Mucosa of descending colon (tissue), 3 donors: ENCODE measurements around the gene ZNF462. TPM values are rescaled to one million over a fixed set of nuclear protein-coding genes. Genes with fewer than 3 reads are reported as not detected.

Experiments used
- ATAC-seq: fragments of 200-7000 bp; cut with Tn5 transposase; one replicate; pipeline ENCODE4 v1.9.1; 2020; ENCODE audit warnings: mild to moderate bottlenecking, moderate library complexity
- DNase-seq, 3 donors: peaks; one replicate each; pipeline ENCODE4 v3.0.0-alpha.2; 2020
- H3K36me3 ChIP-seq: fragments of 200-600 bp; one replicate; pipeline ENCODE4 v1.8.0; 2021; ENCODE audit warnings: low read depth, mild to moderate bottlenecking
- H3K4me1 ChIP-seq: fragments of 200-600 bp; one replicate; pipeline ENCODE4 v1.8.0; 2021; ENCODE audit warnings: low read depth, mild to moderate bottlenecking
- H3K4me3 ChIP-seq: fragments of 200-600 bp; one replicate; pipeline ENCODE4 v1.8.0; 2021; ENCODE audit warnings: mild to moderate bottlenecking
- H3K9me3 ChIP-seq: fragments of 200-600 bp; one replicate; pipeline ENCODE4 v1.8.0; 2021; ENCODE audit warnings: mild to moderate bottlenecking
- intact Hi-C, 2 donors: fragments of 100-400 bp; cut with DNase I in 1 of 2; cut with micrococcal nuclease in 1 of 2; formaldehyde crosslinking; loops; one replicate each; pipeline versions ENCODE4 v1.11.0 to v1.11.1; 2022; cut with DNase I, micrococcal nuclease
- total RNA-seq, 3 donors: library from RNA; stranded (reverse); fragmentation: NEBNext Ultra II Directional in 2 of 3; extraction: Animal tissue kit (Norgen Biotek cat#: 25700) in 2 of 3; gene quantifications; one replicate each; pipeline versions ENCODE4 v1.2.1 to v1.2.4, GENCODE V29; 2021 to 2023
- TF ChIP-seq, protein P1 (sequence below): fragments of 200-600 bp; IDR thresholded peaks from one replicate; pipeline ENCODE4 v1.8.0; 2022; ENCODE audit warnings: antibody characterized with exemption, mild to moderate bottlenecking
- donor health status: DM: no; HTN: no; CAD: no; lungs with moderate emphysema.
- donor health status: DM: no; HTN: no; CAD: no.
- donor health status: DM: no; HTN: yes; CAD: no.

Gene ZNF462
- total RNA-seq, 3 donors from 2014 or later: 34.8 to 54.7 (median 48.7) TPM

DNA sequence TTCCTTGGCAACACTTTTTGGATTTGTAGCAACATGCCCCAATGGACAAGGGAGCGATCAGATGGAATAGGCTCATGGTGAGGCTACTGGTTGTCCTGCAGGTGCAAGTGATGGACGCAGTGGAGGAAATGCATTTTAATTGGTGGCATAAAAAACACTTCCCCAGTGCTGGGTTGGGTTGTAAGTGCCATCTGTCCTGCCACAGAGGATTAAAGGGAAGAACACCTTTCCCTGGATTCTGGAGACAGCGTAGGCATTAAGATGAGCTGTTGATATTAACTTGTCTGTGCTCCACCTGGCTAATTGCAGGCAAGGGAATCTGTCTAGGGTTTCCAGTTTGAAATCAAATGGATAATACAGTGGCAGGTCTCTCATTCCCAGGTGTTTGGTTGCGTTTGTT is 173.4 kb downstream of the ZNF462 start:
- Histone ChIP-seq H3K4me1 (no peaks in the 10 kb centered on the region), H3K4me3 (no peak overlapping the region), H3K9me3 (no peaks in the 10 kb centered on the region), H3K36me3 (no peaks in the 10 kb centered on the region)
- no peak for ATAC-seq
- no peak for DNase-seq
- TF ChIP-seq, protein P1, sequence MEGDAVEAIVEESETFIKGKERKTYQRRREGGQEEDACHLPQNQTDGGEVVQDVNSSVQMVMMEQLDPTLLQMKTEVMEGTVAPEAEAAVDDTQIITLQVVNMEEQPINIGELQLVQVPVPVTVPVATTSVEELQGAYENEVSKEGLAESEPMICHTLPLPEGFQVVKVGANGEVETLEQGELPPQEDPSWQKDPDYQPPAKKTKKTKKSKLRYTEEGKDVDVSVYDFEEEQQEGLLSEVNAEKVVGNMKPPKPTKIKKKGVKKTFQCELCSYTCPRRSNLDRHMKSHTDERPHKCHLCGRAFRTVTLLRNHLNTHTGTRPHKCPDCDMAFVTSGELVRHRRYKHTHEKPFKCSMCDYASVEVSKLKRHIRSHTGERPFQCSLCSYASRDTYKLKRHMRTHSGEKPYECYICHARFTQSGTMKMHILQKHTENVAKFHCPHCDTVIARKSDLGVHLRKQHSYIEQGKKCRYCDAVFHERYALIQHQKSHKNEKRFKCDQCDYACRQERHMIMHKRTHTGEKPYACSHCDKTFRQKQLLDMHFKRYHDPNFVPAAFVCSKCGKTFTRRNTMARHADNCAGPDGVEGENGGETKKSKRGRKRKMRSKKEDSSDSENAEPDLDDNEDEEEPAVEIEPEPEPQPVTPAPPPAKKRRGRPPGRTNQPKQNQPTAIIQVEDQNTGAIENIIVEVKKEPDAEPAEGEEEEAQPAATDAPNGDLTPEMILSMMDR: no peak
- intact Hi-C loops: no loop called here

DNA sequence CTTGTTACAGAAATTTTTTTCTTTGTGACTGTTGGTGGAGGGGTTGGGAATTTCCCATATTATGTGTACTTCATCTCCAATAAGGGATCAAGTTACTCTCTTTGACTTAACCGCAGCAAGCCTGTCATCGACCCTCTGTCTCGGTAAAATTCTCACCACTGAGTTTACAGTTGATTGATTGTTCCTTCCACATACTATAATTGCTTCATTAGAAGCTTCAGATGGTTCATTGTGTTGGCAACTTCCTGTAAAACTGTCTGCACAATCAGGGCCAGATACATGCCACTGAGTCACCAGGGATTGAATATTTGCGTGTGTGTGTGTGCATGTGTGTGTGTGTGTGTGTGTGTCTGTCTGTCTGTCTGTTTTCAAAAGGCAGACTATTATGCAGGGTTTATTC is 176.6 kb downstream of the ZNF462 start:
- intact Hi-C loops: no loop called here

DNA sequence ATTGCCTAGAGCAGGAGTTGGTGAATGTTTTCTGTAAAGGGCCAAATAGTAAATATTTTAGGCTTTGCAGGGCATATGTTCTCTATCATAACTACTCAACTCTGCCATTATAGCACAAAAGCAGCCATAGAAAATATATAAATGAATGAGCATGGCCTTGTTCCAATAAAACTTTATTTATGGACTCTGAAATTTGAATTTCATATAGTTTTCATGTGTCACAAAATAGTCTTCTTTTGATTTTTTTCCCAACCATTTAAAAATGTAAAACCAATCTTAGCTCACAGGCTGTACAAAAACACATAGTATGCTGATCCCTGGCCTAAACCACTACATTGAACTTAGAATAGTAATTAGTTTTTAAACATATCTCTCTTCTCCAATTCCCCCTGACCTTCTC is 179.6 kb downstream of the ZNF462 start:
- DNase-seq: no peak
- H3K9me3 ChIP-seq: no peaks in the 10 kb centered on the region
- H3K4me3 ChIP-seq: no peak overlapping the region
- ATAC-seq: no peak
- no peaks in the 10 kb centered on the region for H3K4me1 ChIP-seq
- intact Hi-C loops: no loop called here
- no peaks in the 10 kb centered on the region for H3K36me3 ChIP-seq
- TF ChIP-seq, protein P1: no peak

More for the DNA sequence above, 176.6 kb downstream of the ZNF462 start:
- Histone ChIP-seq H3K9me3 (no peaks in the 10 kb centered on the region), H3K36me3 (no peaks in the 10 kb centered on the region), H3K4me1 (no peaks in the 10 kb centered on the region), H3K4me3 (no peak overlapping the region)
- ATAC-seq: no peak
- TF ChIP-seq, protein P1: no peak
- no peak for DNase-seq

DNA sequence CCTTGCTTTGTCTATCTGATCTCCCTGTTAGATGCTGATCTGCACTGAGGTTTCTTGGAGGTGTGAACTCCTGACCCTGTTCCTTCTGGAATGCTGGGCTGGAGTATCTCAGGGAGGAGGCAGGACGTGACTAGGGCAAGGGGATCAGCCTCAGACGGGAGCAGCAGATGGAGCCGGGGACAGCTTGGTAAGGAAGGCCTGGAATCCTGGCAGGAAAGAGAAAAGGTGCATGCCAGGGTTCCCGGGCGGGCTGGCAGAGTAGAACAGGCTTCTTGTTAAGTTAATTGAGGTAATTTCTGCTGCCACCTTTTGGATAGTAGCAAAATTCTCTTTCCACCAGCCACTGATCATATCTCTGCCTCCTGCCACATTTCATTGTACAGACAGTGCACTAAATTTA is 180.9 kb downstream of the ZNF462 start:
- Histone ChIP-seq H3K4me1 (no peaks in the 10 kb centered on the region), H3K9me3 (no peaks in the 10 kb centered on the region), H3K36me3 (no peaks in the 10 kb centered on the region), H3K4me3 (no peak overlapping the region)
- no peak for DNase-seq
- ATAC-seq: no peak
- TF ChIP-seq, protein P1: no peak
- intact Hi-C loops: no loop called here

DNA sequence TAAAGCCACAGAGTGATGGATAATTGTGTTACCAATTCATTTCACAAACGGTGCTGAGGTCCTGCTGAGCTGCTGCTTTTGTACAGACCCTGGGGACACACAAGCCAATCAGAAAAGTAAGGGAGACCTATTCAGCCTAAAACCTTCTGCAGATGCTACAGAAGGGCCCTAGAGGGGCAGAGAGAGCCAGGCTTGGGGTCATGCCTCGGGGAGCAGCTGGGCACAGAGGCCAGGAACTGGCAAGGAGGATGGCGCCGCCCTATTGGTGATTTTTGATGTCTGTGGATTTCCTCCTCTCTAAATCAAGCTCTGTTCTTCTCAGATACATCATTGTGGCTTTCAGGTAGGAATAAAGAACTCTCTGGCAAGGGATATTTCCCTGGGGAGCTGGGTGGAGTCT is 181.9 kb downstream of the ZNF462 start:
- TF ChIP-seq, protein P1: no peak
- Histone ChIP-seq H3K9me3 (no peaks in the 10 kb centered on the region), H3K4me1 (no peaks in the 10 kb centered on the region), H3K4me3 (no peak overlapping the region), H3K36me3 (no peaks in the 10 kb centered on the region)
- intact Hi-C loops: no loop called here
- DNase-seq (peak in 2 of 3 donors; percentile 31 to 42), ATAC-seq (no peak)

DNA sequence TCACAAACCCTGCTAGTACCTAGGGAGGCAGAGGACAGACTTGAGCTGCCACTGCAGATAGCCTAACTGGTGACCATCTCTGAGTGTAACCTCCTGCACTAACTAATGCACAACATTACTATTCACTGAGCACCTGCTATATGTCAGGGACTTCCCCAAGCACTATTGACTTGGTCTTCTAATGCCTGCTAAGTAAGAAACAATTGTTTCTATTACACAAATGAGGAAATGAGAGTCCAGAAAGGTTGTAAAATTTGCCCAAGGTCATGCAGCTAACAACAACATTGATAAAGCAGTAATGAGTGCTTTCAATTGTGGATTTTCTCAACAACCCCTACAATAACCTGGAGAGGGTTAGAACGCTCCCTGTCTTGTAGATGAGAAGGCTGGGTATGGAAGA is 183.7 kb downstream of the ZNF462 start:
- no peak for ATAC-seq
- DNase-seq: no peak
- TF ChIP-seq, protein P1: no peak
- H3K4me1 ChIP-seq: no peaks in the 10 kb centered on the region
- intact Hi-C loops: no loop called here
- H3K9me3 ChIP-seq: no peaks in the 10 kb centered on the region
- H3K36me3 ChIP-seq: no peaks in the 10 kb centered on the region
- no peak overlapping the region for H3K4me3 ChIP-seq
